ENCODE data around the gene IFNB1. TPM values are rescaled to one million over a fixed set of nuclear protein-coding genes. Genes with fewer than 3 reads are reported as not detected.

IFNB1 gene
- total RNA-seq, 8 experiments from 2014 or later, result 0.16 to 0.71 (median 0.41) TPM; not detected in 3

Other genes starting within 250 kb of the IFNB1 start
- 1 to 10 TPM; 1.4 to 4.5 (median 2.5) TPM for gene HACD4, start 46.3 kb downstream of the IFNB1 start, total RNA-seq
- gene IFNW1, start 63.9 kb upstream of the IFNB1 start, total RNA-seq, result under 1 TPM in 3 of 8 experiments, not detected in 5; 0.05 to 0.29 (median 0.13) TPM
- gene IFNA21, start 88.7 kb upstream of the IFNB1 start, total RNA-seq, result under 1 TPM in 2 of 8 experiments, not detected in 6; 0.25 to 0.45 TPM
- under 1 TPM in 1 of 8 experiments, not detected in 7; 0.71 TPM for gene IFNA4, start 109.6 kb upstream of the IFNB1 start, total RNA-seq
- gene IFNA7, start 124.3 kb upstream of the IFNB1 start, total RNA-seq, result under 1 TPM in 2 of 8 experiments, not detected in 6; 0.32 to 0.52 TPM
- gene IFNA10, start 129.2 kb upstream of the IFNB1 start, total RNA-seq, result under 1 TPM in 2 of 8 experiments, not detected in 6; 0.23 to 0.57 TPM
- gene IFNA16, start 139.4 kb upstream of the IFNB1 start, total RNA-seq, result under 1 TPM in 2 of 8 experiments, not detected in 6; 0.21 to 0.36 TPM
- gene IFNA17, start 150.3 kb upstream of the IFNB1 start, total RNA-seq, result under 1 TPM in 2 of 8 experiments, not detected in 6; 0.23 to 0.38 TPM
- under 1 TPM in 1 of 8 experiments, not detected in 7; 0.28 TPM for gene IFNA14, start 162.1 kb upstream of the IFNB1 start, total RNA-seq
- gene IFNA5, start 227.4 kb upstream of the IFNB1 start, total RNA-seq, result not detected